T-helper 2 cell (primary cell): ENCODE measurements around the gene PLCB1.

ENCODE experiments used
- DNase-seq, 5 experiments: peaks; one replicate each; pipeline versions ENCODE4 v3.0.0 to v3.0.0-alpha.2; 2012 to 2022

The PLCB1 gene

DNA sequence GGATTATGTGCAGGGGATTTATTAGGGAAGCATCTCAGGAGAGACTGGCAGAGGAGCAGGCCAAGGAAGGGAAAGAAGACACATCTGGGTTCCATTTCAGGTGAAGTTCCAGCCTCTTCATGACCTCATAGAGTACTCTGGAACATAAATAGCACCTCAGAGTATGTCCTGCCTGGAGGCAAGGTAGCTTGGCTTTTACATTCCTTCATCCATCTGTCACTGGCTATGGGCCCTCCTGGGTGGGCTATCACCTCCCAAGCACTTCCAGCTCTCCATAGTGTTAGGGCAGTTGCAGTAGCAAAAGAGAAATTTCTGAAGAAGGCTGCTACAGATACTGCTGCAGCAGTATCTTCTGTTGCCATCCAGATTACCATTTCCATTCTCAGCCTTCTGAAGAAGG lies 116.0 kb downstream of the PLCB1 start:
- no peak for DNase-seq

DNA sequence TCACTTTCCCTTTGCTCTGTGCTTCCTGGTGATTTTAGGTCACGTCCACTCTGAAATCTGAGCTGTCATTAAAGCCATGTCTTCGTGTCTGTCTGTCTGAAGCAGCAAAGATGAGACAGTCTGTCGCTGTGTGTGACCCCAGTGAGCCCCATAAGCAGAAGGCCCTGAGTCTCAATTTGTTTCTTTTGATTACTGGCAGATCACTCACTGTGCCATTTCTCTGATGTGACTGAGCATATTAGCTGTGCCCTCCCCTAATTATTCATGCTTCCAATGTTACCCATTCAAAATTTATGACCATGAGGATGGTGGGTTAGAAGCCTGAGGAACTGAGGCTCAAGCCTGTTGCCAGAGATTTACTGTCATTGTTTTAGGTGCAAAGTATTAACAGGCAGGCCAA lies 117.6 kb downstream of the PLCB1 start:
- no peak for DNase-seq

DNA sequence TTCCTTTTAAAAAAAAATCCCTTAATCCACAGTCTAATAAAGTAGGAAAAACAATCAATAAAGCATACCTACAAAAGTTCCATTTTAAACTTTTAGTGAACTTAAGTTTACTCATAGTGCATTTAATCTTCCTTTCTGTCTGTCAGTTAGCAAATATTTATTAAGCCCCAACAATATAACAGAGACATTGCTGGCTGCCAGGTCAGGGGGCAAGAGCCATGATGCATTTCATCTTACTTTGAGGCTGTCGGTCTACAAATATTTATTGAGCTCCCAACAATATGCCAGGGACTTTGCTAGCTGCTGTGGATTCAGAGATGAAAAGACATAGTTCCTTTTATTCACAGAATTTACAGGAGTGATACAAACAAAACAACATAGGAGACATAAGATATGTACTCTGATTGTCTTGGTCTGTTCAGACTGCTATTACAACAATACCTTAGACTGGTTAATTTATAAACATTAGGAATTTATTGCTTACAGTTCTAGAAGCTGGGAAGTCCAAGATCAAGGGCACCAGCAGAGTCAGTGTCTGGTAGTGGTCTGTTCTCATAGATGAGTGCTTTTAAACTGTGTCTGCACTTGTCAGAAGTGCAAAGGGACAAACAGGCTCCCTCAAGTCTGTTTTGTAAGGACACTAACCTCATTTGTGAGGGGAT lies 118.6 kb downstream of the PLCB1 start:
- DNase-seq = no peak

DNA sequence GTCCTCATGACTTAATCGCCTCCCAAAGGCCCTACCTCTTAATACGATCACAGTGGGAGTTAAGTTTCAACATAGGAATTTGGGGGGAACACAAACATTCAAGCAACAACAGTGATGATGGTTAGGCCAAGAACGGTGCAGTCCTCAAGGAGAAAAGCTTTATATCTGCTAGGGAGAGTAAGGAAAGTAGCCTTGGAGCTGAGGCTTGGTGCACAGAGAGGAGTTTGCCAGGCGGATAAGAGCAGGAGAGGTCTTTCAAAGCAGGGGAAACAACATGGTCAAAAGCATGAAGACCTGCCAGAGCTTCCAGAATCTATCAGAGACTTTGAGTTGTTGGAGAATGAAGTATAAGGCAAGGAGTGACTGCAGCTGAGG lies 119.1 kb downstream of the PLCB1 start:
- no peak for DNase-seq

DNA sequence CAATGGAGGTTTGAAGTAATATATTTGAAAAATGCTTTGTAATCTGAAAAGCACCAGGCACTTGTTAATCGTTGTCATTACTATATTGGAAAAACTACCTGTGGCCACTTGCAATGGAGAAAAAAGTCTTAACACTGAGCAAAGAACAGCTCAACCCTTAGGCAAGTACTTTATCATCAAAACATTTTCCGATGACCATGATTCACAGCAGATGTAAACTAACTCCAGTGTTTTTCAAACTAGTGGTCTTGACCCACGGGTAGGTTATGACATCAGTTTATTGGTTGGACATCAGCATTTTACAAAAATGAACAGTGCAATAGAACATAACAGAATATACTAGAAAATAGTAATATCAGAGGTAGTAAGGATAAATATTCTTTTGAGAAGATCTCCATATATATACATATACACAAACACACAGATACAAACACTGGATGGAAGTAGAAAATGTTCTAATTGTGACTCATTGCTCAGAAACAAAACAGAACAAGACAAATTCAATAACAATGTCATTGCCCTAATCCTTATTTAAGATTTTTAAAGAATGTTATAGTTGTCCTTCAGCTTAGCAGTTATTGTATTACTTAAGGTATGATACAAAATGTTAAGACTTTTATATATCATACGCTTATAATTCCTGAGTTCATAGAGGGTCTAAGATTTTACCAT lies 123.0 kb downstream of the PLCB1 start:
- no peak for DNase-seq

DNA sequence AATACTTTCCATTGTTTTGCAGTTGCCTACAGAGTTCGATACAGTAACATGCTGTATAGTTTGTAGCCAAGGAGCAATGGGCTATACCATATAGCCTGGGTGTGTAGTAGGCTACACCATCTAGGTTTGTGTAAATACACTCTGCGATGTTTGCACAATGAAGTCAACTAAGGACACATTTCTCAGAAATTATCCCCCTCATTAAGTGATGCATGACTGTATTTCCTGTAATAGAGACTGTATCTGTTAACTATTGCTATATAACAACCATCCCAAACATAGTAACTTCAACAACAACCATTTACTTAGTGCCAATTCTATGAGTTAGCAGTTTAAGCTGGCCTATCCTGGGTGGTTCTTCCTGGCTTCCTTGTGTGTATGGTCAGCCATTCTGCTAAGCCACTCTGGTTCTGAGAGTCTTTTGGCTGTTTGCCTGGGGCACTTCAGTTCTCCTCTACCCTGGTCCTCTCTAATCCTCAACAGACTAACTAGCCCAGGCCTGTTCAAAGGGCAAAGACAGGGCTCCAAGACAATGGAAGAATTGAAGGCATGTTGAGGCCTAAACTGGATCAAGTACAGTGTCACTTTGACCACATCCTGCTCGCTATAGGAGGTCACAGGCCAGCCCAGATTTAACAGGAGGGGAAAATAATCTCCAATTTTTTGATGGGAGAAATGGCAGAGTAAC lies 124.0 kb downstream of the PLCB1 start:
- DNase-seq = no peak

DNA sequence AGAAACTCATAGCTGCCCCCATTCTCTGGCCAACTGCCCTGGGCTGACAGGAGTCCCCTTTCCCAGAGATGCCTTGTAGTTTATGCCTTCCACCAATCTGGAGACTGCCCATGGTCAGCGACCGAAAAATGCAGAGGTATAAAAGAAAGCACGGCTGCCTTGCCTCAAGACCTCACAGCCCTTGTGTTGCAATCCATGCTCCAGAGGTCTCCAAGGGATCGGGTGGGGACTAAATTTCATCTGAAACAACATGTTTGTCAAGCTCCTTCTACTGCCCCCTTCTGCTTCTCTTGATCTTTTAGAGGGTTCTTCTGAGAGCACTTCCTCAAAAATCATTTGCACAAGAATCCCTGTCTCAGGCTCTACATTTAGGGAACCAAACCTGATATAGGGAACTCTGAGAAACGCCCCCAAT lies 128.8 kb downstream of the PLCB1 start:
- DNase-seq = no peak

DNA sequence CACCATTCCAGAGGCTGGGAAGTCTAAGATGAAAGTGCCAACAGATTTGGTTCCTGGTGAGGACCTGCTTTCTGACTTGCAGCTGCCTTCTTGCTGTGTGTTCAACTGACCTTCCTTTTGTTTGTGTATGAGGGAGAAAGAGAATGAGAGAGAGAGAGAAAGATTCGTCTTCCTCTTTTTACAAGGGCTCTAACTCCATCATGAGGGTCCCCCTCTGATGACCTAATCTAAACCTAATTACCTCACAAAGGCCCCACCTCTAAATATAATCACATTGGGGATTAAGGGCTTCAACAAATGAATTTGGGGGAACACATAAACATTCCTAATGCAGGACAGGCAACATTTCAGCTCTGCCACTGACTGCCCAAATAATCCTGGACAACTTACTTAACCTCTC lies 130.7 kb downstream of the PLCB1 start:
- DNase-seq = no peak

DNA sequence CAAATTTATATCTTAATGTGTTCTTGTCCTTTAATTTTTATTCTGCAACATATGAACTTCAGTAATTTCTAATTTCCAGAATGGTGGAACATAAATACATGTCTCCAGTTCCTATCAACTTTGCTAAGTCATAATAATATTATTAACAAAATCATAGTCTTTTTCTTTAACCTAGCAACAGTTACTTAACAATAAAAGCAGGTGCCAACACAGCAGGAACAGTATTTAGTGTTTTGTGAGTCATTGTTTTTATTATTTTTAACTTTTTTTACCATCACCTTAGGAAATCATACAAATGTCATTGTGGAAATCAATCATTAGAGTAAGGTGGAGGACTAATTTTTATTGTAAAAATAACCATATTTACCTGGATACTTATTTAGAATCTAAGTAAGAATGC lies 133.5 kb downstream of the PLCB1 start:
- DNase-seq = no peak

DNA sequence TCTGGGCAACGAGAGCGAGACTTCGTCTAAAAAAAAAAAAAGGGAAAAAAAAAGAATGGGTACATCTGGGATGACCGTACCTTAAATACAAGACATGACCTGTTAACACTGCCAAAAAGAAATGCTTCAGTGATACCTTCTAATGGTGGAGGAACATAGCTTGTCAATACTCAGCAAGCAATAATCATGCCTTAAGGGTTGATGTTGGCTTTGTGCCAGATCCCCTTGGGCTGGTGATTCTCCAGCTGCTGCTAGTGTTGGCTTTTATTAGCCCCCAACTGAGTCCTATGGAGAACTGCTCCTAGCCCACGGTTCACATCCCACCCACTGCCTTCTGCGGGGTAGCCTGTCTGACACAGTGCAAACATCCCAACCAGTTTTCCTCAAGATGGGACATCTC lies 134.9 kb downstream of the PLCB1 start:
- no peak for DNase-seq

- no peak for DNase-seq
These were observed 139.7 kb downstream of the PLCB1 start for GRCh38 chr20:8271727-8272126.

DNA sequence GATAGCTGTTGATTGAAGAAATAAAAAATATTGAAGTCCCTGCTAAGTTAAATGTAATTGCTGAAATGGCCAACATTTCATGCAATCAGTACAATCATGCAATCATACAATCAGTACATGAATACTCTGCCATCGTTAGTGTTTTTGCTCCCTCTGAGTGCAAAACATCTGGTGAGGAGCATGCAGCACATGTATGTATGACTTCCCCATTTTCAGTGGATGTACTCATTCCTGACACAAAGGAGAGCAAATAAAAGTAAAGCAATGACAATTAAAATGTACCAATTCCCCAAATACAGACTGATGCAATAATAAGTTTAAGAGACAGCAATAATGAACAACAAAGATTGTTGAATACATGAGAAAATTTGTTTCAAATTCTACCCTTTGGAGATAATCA lies 140.7 kb downstream of the PLCB1 start:
- DNase-seq = no peak

DNA sequence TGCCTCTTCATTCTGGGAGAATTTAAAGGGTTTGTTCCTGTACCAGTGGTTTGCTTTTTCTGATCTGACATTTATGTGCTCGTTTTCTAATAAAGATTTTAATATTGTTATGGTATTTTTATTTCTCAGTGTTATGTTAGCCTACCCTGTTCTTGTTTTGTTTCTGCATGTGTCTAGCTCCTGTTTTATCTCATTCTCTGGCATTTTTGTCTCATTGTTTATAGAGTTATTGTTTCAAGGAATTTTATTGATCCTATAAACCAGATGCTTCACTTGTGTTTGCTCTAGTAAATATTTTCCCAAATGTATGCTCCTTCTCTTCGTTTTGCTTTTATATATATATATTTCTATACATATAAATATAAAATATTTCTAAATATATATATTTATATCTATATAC lies 152.8 kb downstream of the PLCB1 start:
- DNase-seq = no peak

DNA sequence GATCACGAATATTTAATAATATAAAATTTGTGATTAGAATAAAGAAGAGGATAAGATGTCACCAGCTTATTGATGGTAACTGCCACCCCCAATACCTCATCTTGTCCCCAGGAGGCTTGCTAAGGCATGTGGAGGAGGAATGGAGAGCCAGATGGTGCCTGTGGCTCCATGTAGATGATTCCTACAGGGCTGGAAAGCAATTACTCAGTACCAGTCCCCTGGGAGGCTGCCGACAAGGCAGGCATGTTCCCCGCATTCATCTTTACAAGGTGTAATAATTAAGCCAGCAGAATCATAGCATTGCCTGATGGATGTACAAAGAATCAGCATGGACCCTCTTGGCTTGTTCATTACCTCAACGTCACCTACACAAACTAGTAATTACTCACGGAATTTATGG lies 155.3 kb downstream of the PLCB1 start:
- no peak for DNase-seq

DNA sequence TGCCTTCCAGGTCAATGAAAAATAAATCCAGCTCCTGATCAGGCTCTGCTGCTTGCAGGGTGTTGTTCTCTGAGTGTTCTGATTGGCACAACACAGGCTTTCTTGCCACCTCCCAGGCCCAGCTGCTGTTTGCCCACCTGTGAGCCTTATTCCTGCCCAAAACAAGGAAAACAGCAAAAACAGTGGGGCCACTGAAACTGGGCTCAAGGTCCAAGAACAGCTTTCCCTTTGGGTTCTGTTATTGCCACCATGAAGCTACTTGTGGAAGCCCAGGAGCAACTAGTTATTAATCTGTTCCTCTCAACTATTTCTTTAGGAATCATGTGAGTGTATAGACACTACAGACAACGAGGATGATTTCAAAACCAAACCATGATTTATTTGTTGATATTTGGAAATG lies 159.1 kb downstream of the PLCB1 start:
- DNase-seq = no peak

DNA sequence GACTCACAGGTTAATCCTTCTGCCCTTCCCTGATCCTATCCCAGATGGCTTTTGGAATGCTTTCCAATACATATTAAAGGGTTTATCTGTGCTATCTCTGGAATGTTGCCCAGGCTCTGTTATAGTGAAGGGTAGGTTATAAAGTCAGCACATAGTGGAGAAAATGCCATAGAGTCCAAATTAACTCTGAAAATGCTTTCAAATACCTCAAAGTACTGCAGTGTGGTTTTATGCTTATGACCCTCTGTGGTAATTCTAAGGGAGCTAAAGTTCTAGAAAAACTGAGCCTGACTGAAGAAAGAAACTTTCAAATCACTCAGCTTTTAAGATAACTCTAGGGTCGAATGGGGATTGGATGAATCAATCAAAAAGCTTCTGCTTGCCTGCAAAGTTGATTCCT lies 159.8 kb downstream of the PLCB1 start:
- DNase-seq = no peak

DNA sequence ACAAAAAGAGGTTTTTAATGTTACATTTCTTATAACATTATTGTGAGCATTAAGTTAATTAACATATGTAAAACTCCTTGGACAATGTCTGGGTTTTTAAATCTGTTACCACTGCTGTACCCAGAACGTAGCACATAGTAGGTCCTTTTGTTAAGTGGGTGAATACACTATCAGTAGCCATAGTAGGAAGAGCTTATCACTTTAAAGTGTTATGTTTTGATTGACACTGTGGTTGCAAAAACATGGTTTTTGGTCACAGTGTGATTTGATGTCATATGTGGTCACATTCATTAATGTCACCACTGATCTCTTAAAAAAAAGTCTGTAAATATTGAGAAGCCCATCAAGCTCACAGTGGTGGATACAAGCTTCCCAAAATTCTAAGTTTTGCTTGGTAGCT lies 160.7 kb downstream of the PLCB1 start:
- peak in 1 of 5 experiments; percentile 15 for DNase-seq

DNA sequence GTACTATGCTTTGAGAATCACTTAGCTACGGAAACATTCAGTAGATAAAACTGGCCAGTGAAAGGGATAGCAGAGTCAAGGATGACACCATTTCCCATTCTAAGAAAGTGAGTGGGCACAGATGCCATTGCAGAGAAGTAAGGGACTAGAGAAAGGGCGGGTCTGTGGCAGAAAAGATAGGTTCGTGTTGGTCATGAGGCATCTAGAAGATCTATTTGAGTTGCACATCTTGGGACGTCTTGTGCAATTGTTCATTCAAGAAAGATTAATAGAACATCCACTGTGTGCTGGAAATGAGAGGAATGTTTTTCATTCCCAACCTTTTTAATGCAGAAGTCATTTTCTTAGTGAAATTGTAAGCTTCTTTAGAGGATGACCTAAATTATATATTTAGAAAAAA lies 161.7 kb downstream of the PLCB1 start:
- no peak for DNase-seq

- no peak for DNase-seq
These were observed 164.5 kb downstream of the PLCB1 start for GRCh38 chr20:8296536-8296935.

DNA sequence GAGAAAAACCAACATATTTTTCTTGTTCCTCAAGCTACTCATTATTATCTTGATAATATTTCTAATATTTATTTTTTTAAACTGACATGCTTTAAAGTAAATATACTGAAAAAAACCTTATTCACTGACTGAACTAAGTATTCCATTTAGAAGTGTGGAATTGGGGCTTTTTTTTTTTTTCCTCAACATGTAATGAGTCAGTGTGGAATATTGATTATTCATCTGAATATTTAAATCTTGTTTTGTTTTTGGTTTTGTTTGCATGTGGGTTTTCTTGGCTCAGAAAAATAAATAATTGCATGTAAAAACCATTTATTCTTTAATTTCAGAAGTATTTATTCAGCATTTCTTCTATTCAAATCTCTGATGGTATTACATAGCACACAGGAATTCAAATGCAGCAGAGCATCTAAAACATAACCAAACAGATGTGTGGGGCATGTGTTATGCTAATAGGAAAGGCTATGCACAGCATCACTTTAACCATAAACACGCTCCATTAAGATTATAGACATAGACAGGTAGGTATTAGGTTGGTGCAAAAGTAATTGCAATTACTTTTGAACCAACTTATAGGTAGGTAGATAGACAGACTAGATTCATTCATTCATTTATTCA lies 166.5 kb downstream of the PLCB1 start:
- DNase-seq = no peak

- DNase-seq = no peak
These were observed 167.9 kb downstream of the PLCB1 start for GRCh38 chr20:8299921-8300320.

GRCh38 chr20:8301655-8302054 lies 169.6 kb downstream of the PLCB1 start:
- DNase-seq = no peak

GRCh38 chr20:8303651-8304050 lies 171.6 kb downstream of the PLCB1 start:
- no peak for DNase-seq
